ENCODE measurements around the gene NCS1. TPM values are rescaled to one million over a fixed set of nuclear protein-coding genes. Genes with fewer than 3 reads are reported as not detected.

The NCS1 gene
- total RNA-seq, 1 donor from 2014 or later = 44.8 TPM

DNA sequence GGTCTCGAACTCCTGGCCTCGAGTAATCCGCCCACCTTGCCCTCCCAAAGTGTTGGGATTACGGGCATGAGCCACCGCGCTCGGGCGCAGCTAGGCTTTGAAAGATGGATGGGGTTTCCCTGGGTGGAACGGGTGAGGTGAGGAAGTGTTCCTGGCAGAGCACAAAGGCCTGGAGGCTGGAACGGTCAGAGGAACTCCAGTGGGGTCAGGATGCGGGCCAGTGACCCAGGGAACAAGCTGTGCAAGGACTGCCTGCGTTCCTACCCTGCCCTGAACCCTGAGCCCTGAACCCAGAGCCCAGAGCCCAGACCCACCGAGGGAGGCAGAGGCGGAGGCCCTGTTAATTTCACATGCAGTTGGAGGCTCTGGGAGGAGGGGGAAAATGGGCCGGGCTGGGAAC lies 23.4 kb downstream of the NCS1 start:
- TF ChIP-seq, protein P1, sequence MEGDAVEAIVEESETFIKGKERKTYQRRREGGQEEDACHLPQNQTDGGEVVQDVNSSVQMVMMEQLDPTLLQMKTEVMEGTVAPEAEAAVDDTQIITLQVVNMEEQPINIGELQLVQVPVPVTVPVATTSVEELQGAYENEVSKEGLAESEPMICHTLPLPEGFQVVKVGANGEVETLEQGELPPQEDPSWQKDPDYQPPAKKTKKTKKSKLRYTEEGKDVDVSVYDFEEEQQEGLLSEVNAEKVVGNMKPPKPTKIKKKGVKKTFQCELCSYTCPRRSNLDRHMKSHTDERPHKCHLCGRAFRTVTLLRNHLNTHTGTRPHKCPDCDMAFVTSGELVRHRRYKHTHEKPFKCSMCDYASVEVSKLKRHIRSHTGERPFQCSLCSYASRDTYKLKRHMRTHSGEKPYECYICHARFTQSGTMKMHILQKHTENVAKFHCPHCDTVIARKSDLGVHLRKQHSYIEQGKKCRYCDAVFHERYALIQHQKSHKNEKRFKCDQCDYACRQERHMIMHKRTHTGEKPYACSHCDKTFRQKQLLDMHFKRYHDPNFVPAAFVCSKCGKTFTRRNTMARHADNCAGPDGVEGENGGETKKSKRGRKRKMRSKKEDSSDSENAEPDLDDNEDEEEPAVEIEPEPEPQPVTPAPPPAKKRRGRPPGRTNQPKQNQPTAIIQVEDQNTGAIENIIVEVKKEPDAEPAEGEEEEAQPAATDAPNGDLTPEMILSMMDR (IDR thresholded peaks at IDR 0.05; ENCODE audit: unreplicated experiment) = no peak
- H3K27ac Mint-ChIP-seq = no peak overlapping the region
- DNase-seq (ENCODE audit: low spot score in 2 of 2, unreplicated experiment in 2 of 2) = no peak
- H3K9me3 Mint-ChIP-seq = no peaks in the 10 kb centered on the region
- no peaks in the 10 kb centered on the region for H3K36me3 Mint-ChIP-seq
- no peak overlapping the region for H3K4me3 Mint-ChIP-seq
- peaks cover 51% of the 10 kb centered on the region for H3K4me1 Mint-ChIP-seq
- H3K27me3 Mint-ChIP-seq (ENCODE audit: low read depth) = no peaks in the 10 kb centered on the region

DNA sequence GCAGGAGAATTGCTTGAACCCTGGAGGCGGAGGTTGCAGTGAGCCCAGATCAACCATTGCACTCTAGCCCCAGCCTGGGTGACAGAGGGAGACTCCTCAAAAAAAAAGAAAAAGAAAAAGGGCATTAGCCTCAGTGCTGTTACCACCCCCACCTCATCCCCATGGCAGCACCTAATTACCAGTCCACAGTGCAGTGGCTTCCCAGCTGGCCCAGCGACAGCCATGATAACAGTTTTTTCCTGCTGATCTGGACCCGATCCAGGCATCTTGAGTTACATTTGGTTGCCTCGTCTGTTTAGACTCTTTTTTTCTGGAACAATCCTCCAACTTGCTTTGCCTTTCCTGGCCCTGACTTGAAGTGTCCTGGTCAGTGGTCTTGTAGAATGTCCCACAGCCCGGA lies 24.4 kb downstream of the NCS1 start:
- H3K4me3 Mint-ChIP-seq = no peak overlapping the region
- TF ChIP-seq, protein P1 (IDR thresholded peaks at IDR 0.05; ENCODE audit: unreplicated experiment) = no peak
- H3K36me3 Mint-ChIP-seq = peaks cover 3% of the 10 kb centered on the region
- H3K9me3 Mint-ChIP-seq = no peaks in the 10 kb centered on the region
- peaks cover 55% of the 10 kb centered on the region for H3K4me1 Mint-ChIP-seq
- no peaks in the 10 kb centered on the region for H3K27me3 Mint-ChIP-seq (ENCODE audit: low read depth)
- no peak for DNase-seq (ENCODE audit: low spot score in 2 of 2, unreplicated experiment in 2 of 2)
- H3K27ac Mint-ChIP-seq = peak overlapping the region; percentile 23

DNA sequence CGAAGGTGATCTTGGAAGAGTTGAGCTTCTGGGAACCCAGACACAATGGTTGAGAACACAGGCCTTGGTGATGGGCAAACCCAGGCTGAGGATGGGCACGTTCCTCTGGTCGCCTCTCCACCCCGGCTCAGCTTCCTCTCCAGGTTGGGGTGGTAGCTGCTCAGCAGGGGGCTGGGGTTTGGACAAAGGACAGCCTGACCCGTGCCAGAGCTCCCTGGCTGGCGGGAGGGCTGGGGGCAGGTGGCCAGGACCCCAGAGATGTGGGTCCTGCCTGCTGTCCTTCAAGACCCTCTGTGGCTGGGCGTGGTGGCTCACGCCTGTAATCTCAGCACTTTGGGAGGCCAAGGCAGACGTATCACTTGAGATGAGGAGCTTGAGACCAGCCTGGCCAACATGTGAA lies 25.2 kb downstream of the NCS1 start:
- peaks cover 5% of the 10 kb centered on the region for H3K36me3 Mint-ChIP-seq
- H3K4me1 Mint-ChIP-seq = peaks cover 51% of the 10 kb centered on the region
- DNase-seq (ENCODE audit: low spot score in 2 of 2, unreplicated experiment in 2 of 2) = no peak

DNA sequence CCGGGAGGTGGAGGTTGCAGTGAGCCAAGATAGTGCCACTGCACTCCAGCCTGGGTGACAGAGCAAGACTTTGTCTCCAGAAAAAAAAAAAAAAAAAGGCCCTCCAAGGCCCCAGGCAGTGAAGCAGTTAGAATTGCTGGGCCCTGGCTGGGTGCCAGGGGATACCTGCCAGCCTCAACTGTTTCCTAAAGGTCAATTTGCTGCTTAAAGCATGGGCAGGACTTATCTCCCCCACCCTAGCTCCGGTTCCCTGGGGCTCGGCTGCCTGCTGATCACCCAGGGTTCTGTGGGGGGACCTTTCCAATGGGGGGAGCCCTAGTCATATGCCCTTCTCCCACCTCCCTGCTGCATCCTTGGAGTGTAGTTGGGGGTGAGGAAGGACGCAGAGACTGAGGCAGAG lies 25.7 kb downstream of the NCS1 start:
- H3K4me1 Mint-ChIP-seq = peaks cover 48% of the 10 kb centered on the region
- no peak overlapping the region for H3K27ac Mint-ChIP-seq
- H3K27me3 Mint-ChIP-seq (ENCODE audit: low read depth) = no peaks in the 10 kb centered on the region
- peaks cover 5% of the 10 kb centered on the region for H3K36me3 Mint-ChIP-seq
- DNase-seq (ENCODE audit: low spot score in 2 of 2, unreplicated experiment in 2 of 2) = no peak
- TF ChIP-seq, protein P1 (IDR thresholded peaks at IDR 0.05; ENCODE audit: unreplicated experiment) = no peak
- no peak overlapping the region for H3K4me3 Mint-ChIP-seq
- no peaks in the 10 kb centered on the region for H3K9me3 Mint-ChIP-seq

More for the DNA sequence above, 25.2 kb downstream of the NCS1 start:
- TF ChIP-seq, protein P1 (IDR thresholded peaks at IDR 0.05; ENCODE audit: unreplicated experiment) = no peak
- Mint-ChIP-seq H3K9me3 (no peaks in the 10 kb centered on the region), H3K27me3 (ENCODE audit: low read depth) (no peaks in the 10 kb centered on the region), H3K27ac (no peak overlapping the region), H3K4me3 (no peak overlapping the region)

DNA sequence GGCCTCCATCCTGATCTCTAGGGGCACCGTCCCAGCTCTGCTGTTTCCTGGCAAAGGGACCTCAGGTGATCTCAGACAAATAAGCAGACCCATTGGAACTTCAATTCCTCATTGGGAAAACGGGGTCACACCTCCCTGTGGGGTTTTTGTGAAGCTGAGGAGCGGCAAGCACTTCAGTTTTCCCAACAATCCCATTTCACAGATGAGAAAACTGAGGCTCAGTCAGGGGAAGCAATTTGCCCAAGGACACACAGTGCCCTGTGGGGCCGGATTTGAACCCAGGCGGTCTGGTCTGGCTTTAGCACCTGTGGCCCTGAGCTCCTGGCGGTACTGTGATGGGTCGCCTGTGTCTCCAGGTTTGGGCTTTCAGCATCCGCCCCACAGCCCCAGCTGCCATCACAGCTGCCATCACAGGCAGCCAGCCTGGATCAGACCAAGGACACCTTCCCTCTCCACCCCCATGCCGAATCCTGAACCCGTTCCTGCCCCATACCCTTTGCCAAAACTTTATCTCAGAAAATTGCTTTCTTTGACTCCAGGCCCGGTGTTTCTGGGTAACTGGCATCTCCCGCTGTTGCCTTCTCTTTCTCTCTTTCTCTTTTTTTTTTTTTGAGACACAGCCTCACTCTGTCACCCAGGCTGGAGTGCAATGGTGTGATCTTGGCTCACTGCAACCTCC lies 26.4 kb downstream of the NCS1 start:
- no peak overlapping the region for H3K4me3 Mint-ChIP-seq
- TF ChIP-seq, protein P1 (IDR thresholded peaks at IDR 0.05; ENCODE audit: unreplicated experiment) = no peak
- no peak for DNase-seq (ENCODE audit: low spot score in 2 of 2, unreplicated experiment in 2 of 2)
- H3K36me3 Mint-ChIP-seq = peaks cover 5% of the 10 kb centered on the region
- no peak overlapping the region for H3K27ac Mint-ChIP-seq
- no peaks in the 10 kb centered on the region for H3K9me3 Mint-ChIP-seq
- H3K4me1 Mint-ChIP-seq = peaks cover 40% of the 10 kb centered on the region
- no peaks in the 10 kb centered on the region for H3K27me3 Mint-ChIP-seq (ENCODE audit: low read depth)

All from mesothelial cell of epicardium (in vitro differentiated cells).